ENCODE measurements around the gene USP13. TPM values are rescaled to one million over a fixed set of nuclear protein-coding genes. Genes with fewer than 3 reads are reported as not detected.

Gene USP13
- total RNA-seq, 1 experiment from 2014 or later: 27.8 TPM

DNA sequence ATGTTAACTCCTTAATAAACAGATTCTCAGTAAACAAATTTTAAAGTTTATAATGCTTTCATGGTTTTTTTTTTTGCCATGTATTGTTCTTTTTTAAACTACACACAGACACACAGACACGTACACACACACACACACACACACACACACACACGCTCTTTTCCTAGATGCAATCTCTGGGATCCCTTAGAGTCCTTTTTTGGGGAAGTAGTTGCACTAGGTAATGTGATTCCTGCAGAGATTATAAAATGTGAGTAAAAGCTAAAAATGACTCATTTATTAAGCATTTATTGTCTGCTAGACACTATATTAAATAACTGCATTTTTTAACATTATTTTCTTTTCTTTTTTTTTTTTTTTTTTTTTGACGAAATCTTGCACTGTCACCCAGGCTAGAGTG lies 28.4 kb upstream of the USP13 start:
- ChIA-PET CTCF (no interaction called here), POLR2A (no interaction called here)
- no peaks in the 10 kb centered on the region for H3K4me1 ChIP-seq (ENCODE audit: control insufficient read depth, insufficient read depth, low read length)
- TF ChIP-seq POLR2AphosphoS5 (IDR thresholded peaks at IDR 0.05; ENCODE audit: low read depth, low read length): no peak
- TF ChIP-seq, protein P1, sequence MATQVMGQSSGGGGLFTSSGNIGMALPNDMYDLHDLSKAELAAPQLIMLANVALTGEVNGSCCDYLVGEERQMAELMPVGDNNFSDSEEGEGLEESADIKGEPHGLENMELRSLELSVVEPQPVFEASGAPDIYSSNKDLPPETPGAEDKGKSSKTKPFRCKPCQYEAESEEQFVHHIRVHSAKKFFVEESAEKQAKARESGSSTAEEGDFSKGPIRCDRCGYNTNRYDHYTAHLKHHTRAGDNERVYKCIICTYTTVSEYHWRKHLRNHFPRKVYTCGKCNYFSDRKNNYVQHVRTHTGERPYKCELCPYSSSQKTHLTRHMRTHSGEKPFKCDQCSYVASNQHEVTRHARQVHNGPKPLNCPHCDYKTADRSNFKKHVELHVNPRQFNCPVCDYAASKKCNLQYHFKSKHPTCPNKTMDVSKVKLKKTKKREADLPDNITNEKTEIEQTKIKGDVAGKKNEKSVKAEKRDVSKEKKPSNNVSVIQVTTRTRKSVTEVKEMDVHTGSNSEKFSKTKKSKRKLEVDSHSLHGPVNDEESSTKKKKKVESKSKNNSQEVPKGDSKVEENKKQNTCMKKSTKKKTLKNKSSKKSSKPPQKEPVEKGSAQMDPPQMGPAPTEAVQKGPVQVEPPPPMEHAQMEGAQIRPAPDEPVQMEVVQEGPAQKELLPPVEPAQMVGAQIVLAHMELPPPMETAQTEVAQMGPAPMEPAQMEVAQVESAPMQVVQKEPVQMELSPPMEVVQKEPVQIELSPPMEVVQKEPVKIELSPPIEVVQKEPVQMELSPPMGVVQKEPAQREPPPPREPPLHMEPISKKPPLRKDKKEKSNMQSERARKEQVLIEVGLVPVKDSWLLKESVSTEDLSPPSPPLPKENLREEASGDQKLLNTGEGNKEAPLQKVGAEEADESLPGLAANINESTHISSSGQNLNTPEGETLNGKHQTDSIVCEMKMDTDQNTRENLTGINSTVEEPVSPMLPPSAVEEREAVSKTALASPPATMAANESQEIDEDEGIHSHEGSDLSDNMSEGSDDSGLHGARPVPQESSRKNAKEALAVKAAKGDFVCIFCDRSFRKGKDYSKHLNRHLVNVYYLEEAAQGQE (IDR thresholded peaks at IDR 0.05; ENCODE audit: insufficient read depth in 1 of 2, low read depth in 2 of 2, low read length in 1 of 2): no peak
- TF ChIP-seq, protein P2, sequence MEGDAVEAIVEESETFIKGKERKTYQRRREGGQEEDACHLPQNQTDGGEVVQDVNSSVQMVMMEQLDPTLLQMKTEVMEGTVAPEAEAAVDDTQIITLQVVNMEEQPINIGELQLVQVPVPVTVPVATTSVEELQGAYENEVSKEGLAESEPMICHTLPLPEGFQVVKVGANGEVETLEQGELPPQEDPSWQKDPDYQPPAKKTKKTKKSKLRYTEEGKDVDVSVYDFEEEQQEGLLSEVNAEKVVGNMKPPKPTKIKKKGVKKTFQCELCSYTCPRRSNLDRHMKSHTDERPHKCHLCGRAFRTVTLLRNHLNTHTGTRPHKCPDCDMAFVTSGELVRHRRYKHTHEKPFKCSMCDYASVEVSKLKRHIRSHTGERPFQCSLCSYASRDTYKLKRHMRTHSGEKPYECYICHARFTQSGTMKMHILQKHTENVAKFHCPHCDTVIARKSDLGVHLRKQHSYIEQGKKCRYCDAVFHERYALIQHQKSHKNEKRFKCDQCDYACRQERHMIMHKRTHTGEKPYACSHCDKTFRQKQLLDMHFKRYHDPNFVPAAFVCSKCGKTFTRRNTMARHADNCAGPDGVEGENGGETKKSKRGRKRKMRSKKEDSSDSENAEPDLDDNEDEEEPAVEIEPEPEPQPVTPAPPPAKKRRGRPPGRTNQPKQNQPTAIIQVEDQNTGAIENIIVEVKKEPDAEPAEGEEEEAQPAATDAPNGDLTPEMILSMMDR (IDR thresholded peaks at IDR 0.05): no peak
- no peak for TF ChIP-seq TCF7L2 (IDR thresholded peaks at IDR 0.05; ENCODE audit: low read depth, low read length)
- TF ChIP-seq SIN3A (IDR thresholded peaks at IDR 0.05; ENCODE audit: borderline replicate concordance, insufficient read depth, low read depth, low read length): no peak
- no peaks in the 10 kb centered on the region for H3K27me3 ChIP-seq (ENCODE audit: control insufficient read depth, insufficient read depth, low read length)
- BruUV-seq (replicated peaks): no TSS peak
- peaks cover 10% of the 10 kb centered on the region for H3K36me3 ChIP-seq (ENCODE audit: control insufficient read depth, insufficient read depth, low read length)
- DNase-seq (ENCODE audit: low read depth, low spot score) (no peak), ATAC-seq (no peak)
- no peaks in the 10 kb centered on the region for H3K9me3 ChIP-seq (ENCODE audit: control insufficient read depth, insufficient read depth, low read depth, low read length)
- in situ Hi-C loops (cut with HindIII; ENCODE audit: low pct_unique_long_range_greater_than_20kb, low sequenced_read_pairs): no loop called here
- no peak overlapping the region for H3K27ac ChIP-seq (ENCODE audit: low read length)
- H3K4me3 ChIP-seq (ENCODE audit: low read depth in 2 of 2, low read length in 2 of 2): no peak overlapping the region
- intact Hi-C loops (cut with micrococcal nuclease; ENCODE audit: unreplicated experiment): no loop called here

DNA sequence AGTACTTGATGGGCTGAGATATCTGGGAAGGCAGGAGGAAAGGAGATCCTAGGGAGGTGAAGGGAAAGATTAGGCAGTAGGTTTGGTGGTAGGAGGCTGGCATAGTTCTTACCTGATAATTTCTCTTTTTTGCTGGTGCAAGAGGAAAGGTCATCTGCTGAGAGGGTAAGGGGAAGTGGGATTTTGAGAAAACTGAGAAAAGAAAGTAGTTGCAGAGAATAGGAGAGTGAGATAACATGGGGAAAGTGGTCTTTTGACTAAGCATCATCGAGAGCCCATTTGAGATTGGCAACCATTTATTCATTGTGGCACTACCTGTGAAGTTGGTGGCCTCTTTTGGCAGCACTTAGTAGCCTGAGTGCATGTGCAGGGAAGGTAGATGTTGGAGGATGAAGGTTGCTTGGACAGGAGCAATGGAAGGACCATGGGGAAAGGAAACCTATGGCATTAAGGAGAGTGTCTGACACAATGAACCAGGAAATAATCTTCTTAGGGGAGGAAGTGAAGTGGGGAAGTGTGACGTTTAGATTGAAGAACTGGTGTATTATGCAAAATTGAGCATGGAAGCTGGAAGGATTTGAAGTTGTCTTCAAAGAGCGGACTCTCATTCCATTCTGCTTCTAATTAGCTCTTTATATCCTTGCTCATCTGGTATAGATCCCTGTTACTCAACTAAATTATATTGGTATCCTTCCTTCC lies 21.9 kb upstream of the USP13 start:
- H3K36me3 ChIP-seq (ENCODE audit: control insufficient read depth, insufficient read depth, low read length): no peaks in the 10 kb centered on the region
- ATAC-seq (no peak), DNase-seq (ENCODE audit: low read depth, low spot score) (no peak)
- intact Hi-C loops (cut with micrococcal nuclease; ENCODE audit: unreplicated experiment): no loop called here
- no peak overlapping the region for H3K27ac ChIP-seq (ENCODE audit: low read length)
- H3K4me1 ChIP-seq (ENCODE audit: control insufficient read depth, insufficient read depth, low read length): no peaks in the 10 kb centered on the region
- ChIA-PET CTCF (no interaction called here), POLR2A (no interaction called here)
- H3K4me3 ChIP-seq (ENCODE audit: low read depth in 2 of 2, low read length in 2 of 2): no peak overlapping the region
- H3K9me3 ChIP-seq (ENCODE audit: control insufficient read depth, insufficient read depth, low read depth, low read length): no peaks in the 10 kb centered on the region
- in situ Hi-C loops (cut with HindIII; ENCODE audit: low pct_unique_long_range_greater_than_20kb, low sequenced_read_pairs): no loop called here
- BruUV-seq (replicated peaks): no TSS peak
- no peaks in the 10 kb centered on the region for H3K27me3 ChIP-seq (ENCODE audit: control insufficient read depth, insufficient read depth, low read length)
- TF ChIP-seq SIN3A (IDR thresholded peaks at IDR 0.05; ENCODE audit: borderline replicate concordance, insufficient read depth, low read depth, low read length): no peak
- TF ChIP-seq, protein P1 (IDR thresholded peaks at IDR 0.05; ENCODE audit: insufficient read depth in 1 of 2, low read depth in 2 of 2, low read length in 1 of 2): no peak
- TF ChIP-seq, protein P2 (IDR thresholded peaks at IDR 0.05): no peak
- no peak for TF ChIP-seq TCF7L2 (IDR thresholded peaks at IDR 0.05; ENCODE audit: low read depth, low read length)
- no peak for TF ChIP-seq POLR2AphosphoS5 (IDR thresholded peaks at IDR 0.05; ENCODE audit: low read depth, low read length)
